ENCODE data around the gene OR6C76.
"Not testable (repeated sequence)": the region's sequence is repeated elsewhere in the genome, so short reads cannot be mapped to it uniquely, and the experiment has no call there.

OR6C76 gene

DNA sequence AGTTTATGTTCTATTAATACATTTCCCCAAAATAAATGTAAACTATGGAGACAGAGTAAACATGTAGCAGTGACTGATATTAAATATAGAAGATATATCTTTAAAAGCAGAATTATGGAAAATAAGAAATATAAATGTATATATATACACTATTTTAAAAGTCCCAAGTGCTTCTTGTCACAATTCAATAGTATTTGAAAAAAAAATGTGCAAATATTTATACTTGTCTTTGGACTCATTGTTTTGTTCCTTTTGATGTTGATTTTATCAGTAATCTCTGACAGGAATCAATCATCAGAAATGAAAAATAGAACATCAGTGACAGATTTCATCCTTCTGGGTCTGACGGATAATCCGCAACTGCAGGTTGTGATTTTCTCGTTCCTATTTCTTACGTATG lies at the start of gene OR6C76:
TSS of gene OR6C76 (plus strand) at position 301 of the 400 bp plus-strand sequence. CDS start at position 301, 0 bp downstream.
- DNase-seq (ENCODE audit: low read depth) = no peak

- no peak for DNase-seq (ENCODE audit: low read depth)
These were observed 40.2 kb upstream of the OR6C76 start for GRCh38 chr12:55385891-55386290.

GRCh38 chr12:55392032-55392795 lies 33.8 kb upstream of the OR6C76 start:
- DNase-seq (ENCODE audit: low read depth) = no peak

DNA sequence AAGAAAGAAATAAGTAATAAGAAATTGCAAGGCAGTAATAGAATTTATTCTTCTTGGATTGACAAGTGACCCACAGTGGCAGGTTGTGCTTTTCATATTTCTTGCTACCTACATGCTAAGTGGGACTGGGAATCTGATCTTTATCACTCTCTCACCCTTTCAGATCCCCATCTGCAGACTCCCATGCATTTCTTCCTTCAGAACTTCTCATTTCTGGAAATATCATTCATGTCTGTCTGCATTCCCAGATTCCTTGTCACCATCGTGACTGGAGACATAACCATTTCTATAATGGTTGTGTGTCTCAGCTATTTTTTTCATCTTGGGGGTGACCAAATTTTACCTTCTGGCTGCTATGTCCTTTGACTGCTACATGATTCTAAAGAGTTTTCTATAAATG lies 29.7 kb upstream of the OR6C76 start:
- DNase-seq (ENCODE audit: low read depth) = no peak

DNA sequence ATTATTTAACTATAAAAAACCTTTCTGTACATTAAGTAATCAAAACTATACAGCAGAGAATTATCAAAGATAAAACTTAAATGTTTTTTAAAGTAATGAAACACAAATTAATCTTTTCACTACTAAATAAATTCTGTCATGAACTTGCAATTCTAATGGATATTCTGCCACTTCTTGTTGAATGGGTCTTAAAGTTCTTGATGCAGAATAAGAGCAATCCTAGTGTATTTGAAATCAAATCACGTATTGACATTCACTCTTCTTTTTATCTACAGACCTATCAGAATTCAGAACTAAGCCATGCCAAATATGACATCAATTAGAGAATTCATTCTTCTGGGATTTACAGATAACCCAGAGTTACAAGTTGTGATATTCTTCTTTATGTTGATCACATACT lies 25.8 kb upstream of the OR6C76 start, which contains the start of gene OR6C65:
TSS of gene OR6C65 (plus strand) at position 301 of the 400 bp plus-strand sequence. CDS start at position 301, 0 bp downstream.
- no peak for DNase-seq (ENCODE audit: low read depth)

DNA sequence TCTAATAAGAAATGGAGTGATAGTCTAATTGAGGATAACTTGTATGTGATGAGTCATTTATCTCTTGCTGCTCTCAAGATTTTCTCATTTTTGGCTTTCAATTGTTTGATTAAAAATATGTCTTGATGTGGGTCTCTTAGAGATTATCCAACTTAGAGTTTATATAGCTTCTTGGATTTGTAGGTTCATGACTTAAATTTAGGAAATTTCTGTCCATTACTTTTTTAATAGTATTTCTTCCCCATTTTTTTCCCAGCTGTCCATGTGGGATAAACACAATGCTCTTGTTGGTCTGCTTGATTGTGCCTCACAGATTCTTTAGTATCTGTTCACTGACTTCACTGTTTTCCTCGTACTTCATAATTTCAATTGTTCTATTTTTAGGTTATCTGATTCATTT lies 18.2 kb upstream of the OR6C76 start:
- DNase-seq (ENCODE audit: low read depth) = no peak

DNA sequence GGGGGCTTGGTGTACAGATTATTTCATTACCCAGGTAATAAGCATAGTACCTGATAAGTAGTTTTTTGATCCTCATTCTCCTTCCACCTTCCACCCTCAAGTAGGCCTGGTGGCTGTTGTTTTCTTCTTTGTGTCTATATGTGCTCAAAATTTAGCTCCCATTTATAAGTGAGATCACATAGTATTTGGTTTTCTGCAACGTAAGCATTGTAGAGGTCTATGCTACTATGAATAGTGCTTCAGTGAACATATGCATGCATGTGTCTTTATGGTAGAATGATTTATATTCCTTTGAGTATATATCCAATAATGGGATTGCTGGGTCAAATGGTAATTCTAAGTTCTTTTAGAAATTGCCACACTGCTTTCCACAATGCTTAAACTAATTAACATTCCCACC lies 16.9 kb upstream of the OR6C76 start:
- not testable (repeated sequence) for DNase-seq (ENCODE audit: low read depth)

DNA sequence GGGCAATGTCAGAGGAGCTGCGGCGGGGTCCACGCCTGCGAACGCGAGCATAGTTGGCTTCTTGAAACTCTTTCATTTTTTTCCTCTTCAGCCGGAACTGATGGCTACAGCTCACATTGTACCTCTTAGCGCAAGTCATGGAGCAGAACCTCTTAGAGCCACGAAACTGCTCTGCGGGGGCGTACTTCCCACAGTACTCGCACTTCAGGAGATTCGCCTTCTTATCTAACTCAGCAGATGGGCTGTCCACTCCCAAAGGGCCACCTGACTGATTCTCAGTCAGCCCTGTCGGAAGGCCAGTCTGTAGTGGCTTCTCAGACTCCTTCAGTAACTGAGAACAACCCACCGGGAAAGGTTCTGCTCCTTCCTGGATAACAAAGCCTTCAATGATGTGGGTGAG lies 13.9 kb upstream of the OR6C76 start:
- not testable (repeated sequence) for DNase-seq (ENCODE audit: low read depth)

- not testable (repeated sequence) for DNase-seq (ENCODE audit: low read depth)
These were observed 12.3 kb upstream of the OR6C76 start for GRCh38 chr12:55413498-55414388.

DNA sequence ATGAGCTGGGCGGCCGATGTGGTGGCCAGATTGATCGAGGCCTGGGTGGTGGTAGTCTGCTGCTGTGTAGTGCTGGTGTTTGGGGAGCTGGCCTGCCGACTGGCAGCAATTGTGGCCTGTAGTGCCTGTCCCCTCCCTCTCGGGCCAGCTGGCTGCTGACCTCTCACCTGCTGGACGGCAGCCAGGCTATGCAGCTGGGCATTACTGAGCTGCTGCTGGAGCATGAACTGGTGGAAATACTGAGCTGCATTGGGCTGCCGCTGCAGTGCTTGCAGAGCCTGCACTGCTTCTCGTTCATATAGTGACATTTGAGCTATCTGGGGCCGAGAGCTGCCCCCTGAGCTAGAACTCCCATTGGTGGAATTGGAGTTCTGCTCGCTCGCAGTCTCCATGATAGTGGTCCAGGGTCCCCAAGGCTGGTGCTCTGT lies 11.6 kb upstream of the OR6C76 start:
- not testable (repeated sequence) for DNase-seq (ENCODE audit: low read depth)

DNA sequence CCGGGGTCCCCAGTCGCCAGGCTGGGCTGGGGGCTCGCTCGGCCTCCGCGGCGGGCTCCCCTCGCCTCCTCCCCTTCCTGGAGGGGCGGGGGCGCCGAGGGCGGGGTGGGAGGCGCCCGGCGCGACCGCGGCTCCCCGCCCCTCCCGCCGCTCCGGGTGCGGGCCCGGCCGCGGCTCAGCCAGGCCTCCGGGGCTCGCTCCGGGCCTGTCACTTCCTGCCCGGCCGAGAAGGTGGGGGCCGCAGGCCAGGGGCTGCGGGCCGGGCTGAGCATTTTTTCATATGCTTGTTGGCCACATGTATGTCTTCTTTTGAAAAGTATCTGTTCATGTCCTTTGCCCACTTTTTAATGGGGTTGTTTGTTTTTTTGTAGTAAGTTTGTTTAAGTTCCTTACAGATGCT lies 11.2 kb upstream of the OR6C76 start:
- DNase-seq (ENCODE audit: low read depth) = not testable (repeated sequence)

- DNase-seq (ENCODE audit: low read depth) = no peak
These were observed 9.1 kb upstream of the OR6C76 start for GRCh38 chr12:55416961-55417360.

DNA sequence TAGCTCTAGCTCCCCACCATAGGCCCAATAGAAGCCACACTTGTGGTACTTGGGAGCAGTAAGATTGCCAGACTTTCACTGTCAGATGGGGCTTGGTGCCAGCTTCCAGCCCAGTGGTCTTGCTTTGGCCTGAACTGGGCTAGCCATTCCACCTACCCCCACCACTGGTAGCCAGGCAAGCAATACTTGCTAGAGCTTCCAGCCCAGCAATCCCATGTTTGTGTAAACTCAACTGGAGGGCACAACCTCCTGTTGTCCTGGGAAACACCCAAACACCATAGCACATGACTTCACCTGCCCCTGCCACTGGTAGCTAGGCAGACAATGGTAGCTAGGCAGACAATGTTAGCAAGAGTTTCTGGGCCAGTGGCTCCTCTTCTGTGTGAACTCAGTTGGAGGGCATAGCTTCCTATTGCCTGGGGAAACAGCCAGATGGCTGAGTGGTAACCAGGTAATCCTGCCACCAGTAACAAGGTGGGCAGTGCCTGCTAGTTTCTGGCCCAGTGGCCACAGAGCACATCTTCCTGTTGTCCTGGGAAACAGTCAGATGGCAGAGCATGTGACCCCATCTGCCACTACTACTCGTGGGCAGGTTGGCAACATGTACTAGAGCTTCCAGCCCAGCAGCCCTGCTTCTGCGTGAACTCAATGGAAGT lies 5.6 kb upstream of the OR6C76 start:
- DNase-seq (ENCODE audit: low read depth) = no peak

DNA sequence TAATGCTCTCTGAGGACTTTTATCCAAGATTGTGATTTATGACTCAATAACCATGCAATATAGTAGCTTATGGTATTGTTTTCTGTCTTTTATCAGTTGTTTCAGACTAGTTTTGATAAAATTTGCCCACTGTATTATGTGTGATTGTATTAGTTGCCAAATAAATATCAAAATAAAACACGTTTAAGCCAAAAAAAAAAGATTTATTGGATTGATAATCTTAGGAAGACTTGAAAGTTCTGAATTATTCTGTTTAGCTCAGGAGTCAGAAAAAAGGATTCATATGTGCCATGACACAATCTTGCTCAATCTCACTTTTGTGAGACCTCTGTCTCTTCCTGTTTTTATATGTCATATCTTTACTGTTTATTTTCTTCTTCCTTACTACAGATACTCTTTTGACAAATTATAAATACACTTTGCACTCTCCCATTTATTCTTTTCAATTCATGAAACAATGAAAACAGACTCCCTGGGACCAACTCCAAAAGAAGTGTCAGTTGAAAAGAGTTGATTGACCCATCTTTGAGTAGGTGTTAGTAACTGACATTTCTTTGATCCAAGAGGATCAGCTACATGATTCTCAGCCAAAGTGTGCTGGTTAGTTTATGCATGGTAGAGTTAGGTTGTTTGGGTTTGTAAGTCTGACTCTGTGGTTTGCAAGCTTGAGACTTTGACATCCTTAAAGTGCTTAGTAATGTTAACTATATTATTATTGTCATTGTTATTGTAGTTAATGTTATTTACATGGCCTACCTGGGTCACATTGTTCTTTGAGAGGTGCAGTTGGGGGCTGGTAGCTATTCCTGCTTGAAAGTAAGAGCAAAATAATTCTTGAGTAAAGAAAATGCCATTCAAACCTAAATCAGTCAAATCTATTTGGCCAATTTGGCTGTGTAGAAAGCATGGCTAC lies 2.5 kb downstream of the OR6C76 start:
- no peak for DNase-seq (ENCODE audit: low read depth)

- not testable (repeated sequence) for DNase-seq (ENCODE audit: low read depth)
These were observed 15.2 kb downstream of the OR6C76 start for GRCh38 chr12:55441233-55441632.

- DNase-seq (ENCODE audit: low read depth) = no peak
These were observed 17.7 kb downstream of the OR6C76 start, which contains the start of gene OR6C2 for GRCh38 chr12:55443776-55444175. TSS of gene OR6C2 (plus strand) at chr12:55444076. CDS start at chr12:55452214, 8,138 bp downstream.

DNA sequence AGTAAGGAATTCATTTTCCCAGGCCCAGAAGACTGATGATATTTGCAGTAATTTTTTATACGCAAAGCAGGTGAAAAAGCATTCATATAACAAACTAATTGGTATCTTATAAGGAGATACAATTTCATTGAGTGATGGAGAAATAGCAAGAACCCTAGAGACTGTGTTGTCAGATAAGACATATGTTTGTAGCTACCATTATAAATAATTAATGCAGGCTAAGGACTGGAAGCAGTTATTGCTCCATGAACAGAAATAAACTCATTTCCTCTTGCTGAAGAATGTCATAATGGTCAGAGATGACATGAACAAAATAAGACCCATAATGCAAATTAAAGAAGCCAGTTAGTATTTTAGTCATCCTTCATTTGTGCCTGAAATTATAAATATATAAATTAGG lies 19.3 kb downstream of the OR6C76 start:
- DNase-seq (ENCODE audit: low read depth) = no peak

- DNase-seq (ENCODE audit: low read depth) = no peak
These were observed 20.3 kb downstream of the OR6C76 start for GRCh38 chr12:55446326-55446725.

- no peak for DNase-seq (ENCODE audit: low read depth)
These were observed 22.8 kb downstream of the OR6C76 start for GRCh38 chr12:55448825-55449224.

DNA sequence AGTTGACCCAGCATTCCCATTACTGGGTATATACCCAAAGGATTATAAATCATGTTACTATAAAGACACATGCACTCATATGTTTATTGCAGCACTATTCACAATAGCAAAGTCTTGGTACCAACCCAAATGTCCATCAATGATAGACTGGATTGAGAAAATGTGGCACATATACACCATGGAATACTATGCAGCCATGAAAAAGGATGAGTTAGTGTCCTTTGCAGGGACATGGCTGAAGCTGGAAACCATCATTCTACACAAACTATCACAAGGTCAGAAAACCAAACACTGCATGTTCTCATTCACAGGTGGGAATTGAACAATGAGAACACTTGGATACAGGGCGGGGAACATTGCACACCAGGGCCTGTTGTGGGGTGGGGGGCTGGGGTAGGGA lies 38.9 kb downstream of the OR6C76 start:
- DNase-seq (ENCODE audit: low read depth) = not testable (repeated sequence)

DNA sequence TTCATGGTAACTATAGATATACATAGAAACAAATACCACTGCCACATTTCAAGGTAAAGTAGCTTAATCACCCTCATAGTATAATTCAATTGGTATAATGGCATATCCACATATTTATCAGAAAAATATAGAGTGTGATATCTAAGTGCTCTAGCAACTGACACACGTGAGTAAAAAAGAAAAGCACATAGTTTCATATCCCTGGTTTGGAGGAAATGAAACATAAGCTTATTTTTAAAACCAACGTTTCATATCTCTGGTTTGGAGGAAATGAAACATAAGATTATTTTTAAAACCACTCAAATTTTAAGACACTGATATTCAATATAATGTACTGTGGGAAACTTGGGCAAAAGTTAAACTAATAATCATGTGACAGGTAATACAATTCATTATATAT lies 41.8 kb downstream of the OR6C76 start:
- DNase-seq (ENCODE audit: low read depth) = no peak

All from GM04504 (cell line).